Measurements from ENCODE around the gene METTL24. TPM values are rescaled to one million over a fixed set of nuclear protein-coding genes. Genes with fewer than 3 reads are reported as not detected.

Gene METTL24
- total RNA-seq, 4 donors from 2014 or later, result 2.6 to 12.6 (median 4.0) TPM

- DNase-seq, result no peak
- no peaks in the 10 kb centered on the region for H3K36me3 ChIP-seq
- H3K4me3 ChIP-seq (replicated peaks in 1 of 3), result no peak overlapping the region
- H3K9me3 ChIP-seq, result no peaks in the 10 kb centered on the region
- TF ChIP-seq POLR2A (IDR thresholded peaks at IDR 0.05) (no peak), CTCF (IDR thresholded peaks at IDR 0.05) (no peak)
- intact Hi-C loops (cut with DNase I), result no loop called here
- 26 to 28% methylated on average over 3 of the region's 3 CpGs for whole genome bisulfite sequencing, 2 donors
- no peak overlapping the region for H3K27ac ChIP-seq
- H3K4me1 ChIP-seq, result peaks cover 8 to 17% of the 10 kb centered on the region in 2 donors
- no peaks in the 10 kb centered on the region for H3K27me3 ChIP-seq
These were observed 39.2 kb downstream of the METTL24 start for GRCh38 chr6:110318971-110319370.

- TF ChIP-seq POLR2A (IDR thresholded peaks at IDR 0.05), result no peak
- TF ChIP-seq CTCF (IDR thresholded peaks at IDR 0.05), result no peak
- no peak for DNase-seq
- intact Hi-C loops (cut with DNase I), result no loop called here
These were observed 40.5 kb downstream of the METTL24 start for GRCh38 chr6:110317646-110318045.

GRCh38 chr6:110317189-110317588 lies 41.0 kb downstream of the METTL24 start:
- Histone ChIP-seq H3K36me3 (no peaks in the 10 kb centered on the region), H3K4me1 (peaks cover 5 to 17% of the 10 kb centered on the region in 2 donors), H3K27me3 (no peaks in the 10 kb centered on the region), H3K4me3 (replicated peaks in 1 of 3) (no peak overlapping the region), H3K9me3 (no peaks in the 10 kb centered on the region), H3K27ac (no peak overlapping the region)
- no peak for TF ChIP-seq POLR2A (IDR thresholded peaks at IDR 0.05)
- DNase-seq, result no peak
- intact Hi-C loops (cut with DNase I), result no loop called here
- 96 to 98% methylated on average over 1 of the region's 1 CpG for WGBS, 2 donors

More at GRCh38 chr6:110317646-110318045, 40.5 kb downstream of the METTL24 start:
- Histone ChIP-seq H3K27ac (no peak overlapping the region), H3K4me1 (peaks cover 8 to 17% of the 10 kb centered on the region in 2 donors), H3K9me3 (no peaks in the 10 kb centered on the region), H3K4me3 (replicated peaks in 1 of 3) (no peak overlapping the region), H3K27me3 (no peaks in the 10 kb centered on the region), H3K36me3 (no peaks in the 10 kb centered on the region)
- WGBS, 2 donors, result 97 to 99% methylated on average over 3 of the region's 3 CpGs

GRCh38 chr6:110315869-110316398 lies 42.2 kb downstream of the METTL24 start:
- Histone ChIP-seq H3K4me1 (peaks cover 3 to 17% of the 10 kb centered on the region in 2 donors), H3K9me3 (no peaks in the 10 kb centered on the region), H3K27me3 (no peaks in the 10 kb centered on the region), H3K4me3 (replicated peaks in 1 of 3) (no peak overlapping the region), H3K27ac (no peak overlapping the region), H3K36me3 (no peaks in the 10 kb centered on the region)
- DNase-seq, result no peak
- WGBS, 2 donors, result 91 to 94% methylated on average over 3 of the region's 3 CpGs
- TF ChIP-seq CTCF (IDR thresholded peaks at IDR 0.05) (no peak), POLR2A (IDR thresholded peaks at IDR 0.05) (no peak)
- intact Hi-C loops (cut with DNase I), result no loop called here

- WGBS, 2 donors, result 89 to 92% methylated on average over 6 of the region's 6 CpGs
- no peak for TF ChIP-seq POLR2A (IDR thresholded peaks at IDR 0.05)
- no peak for TF ChIP-seq CTCF (IDR thresholded peaks at IDR 0.05)
- no peak for DNase-seq
These were observed 42.8 kb downstream of the METTL24 start for GRCh38 chr6:110315207-110315868.

More at GRCh38 chr6:110315207-110315868, 42.8 kb downstream of the METTL24 start:
- Histone ChIP-seq H3K36me3 (no peaks in the 10 kb centered on the region), H3K4me1 (peaks cover 3 to 17% of the 10 kb centered on the region in 2 donors), H3K4me3 (replicated peaks in 1 of 3) (no peak overlapping the region), H3K27ac (no peak overlapping the region), H3K9me3 (no peaks in the 10 kb centered on the region), H3K27me3 (no peaks in the 10 kb centered on the region)
- intact Hi-C loops (cut with DNase I), result no loop called here
